PC-3 (cell line): ENCODE measurements around the gene MICU1. TPM values are rescaled to one million over a fixed set of nuclear protein-coding genes. Genes with fewer than 3 reads are reported as not detected.
"Not testable (repeated sequence)": the region's sequence is repeated elsewhere in the genome, so short reads cannot be mapped to it uniquely, and the experiment has no call there.

Experiments used
- ATAC-seq: fragments of 200-7000 bp; cut with Tn5 transposase; 2 replicates; pipeline ENCODE4 v1.9.1; 2020; ENCODE audit warnings: mild to moderate bottlenecking, moderate library complexity
- BruUV-seq: library from RNA; stranded (reverse); fragments of 400-500 nt; replicated peaks from 2 replicates; lab custom pipeline; 2021; lab: Mats Ljungman, UMichigan
- CTCF ChIA-PET: fragments of 300-600 bp; sonication (Branson Sonifier 250); formaldehyde crosslinking; loops from one replicate; lab custom pipeline; 2022; ENCODE audit warnings: antibody characterized with exemption; lab: Charles Lee
- POLR2A ChIA-PET: fragments of 300-600 bp; sonication (Branson Sonifier 250); formaldehyde crosslinking; loops from one replicate; lab custom pipeline; 2022; ENCODE audit warnings: antibody characterized with exemption; ENCODE audit not compliant: unreplicated experiment; lab: Charles Lee
- DNase-seq: peaks from one replicate; pipeline ENCODE4 v3.0.0-alpha.2; 2015
- H2AFZ ChIP-seq: fragments of 300-600 bp; sonication (generic); 2 replicates; pipeline ENCODE4 v1.6.0; 2016; ENCODE audit warnings: antibody characterized with exemption, low read length
- H3F3A ChIP-seq: fragments of 300-600 bp; sonication (generic); one replicate; pipeline ENCODE4 v1.6.0; 2017; ENCODE audit warnings: antibody characterized with exemption, low read length, control low read depth, mild to moderate bottlenecking; ENCODE audit not compliant: unreplicated experiment
- H3K27ac ChIP-seq: fragments of 300-600 bp; sonication (generic); 2 replicates; pipeline ENCODE4 v1.5.1; 2016; ENCODE audit warnings: mild to moderate bottlenecking, low read length
- H3K27me3 ChIP-seq: fragments of 300-600 bp; sonication (generic); 2 replicates; pipeline ENCODE4 v1.6.1; 2016; ENCODE audit warnings: low read length, mixed read lengths
- H3K36me3 ChIP-seq: fragments of 300-600 bp; sonication (generic); 2 replicates; pipeline ENCODE4 v1.6.1; 2016; ENCODE audit warnings: low read depth, mixed run types, low read length, mixed read lengths
- H3K4me1 ChIP-seq: fragments of 300-600 bp; sonication (generic); 2 replicates; pipeline ENCODE4 v1.5.1; 2016; ENCODE audit warnings: low read length; ENCODE audit not compliant: insufficient read depth
- H3K4me2 ChIP-seq: fragments of 300-600 bp; sonication (generic); 2 replicates; pipeline ENCODE4 v1.6.0; 2016; ENCODE audit warnings: low read length
- H3K4me3 ChIP-seq: fragments of 300-600 bp; sonication (generic); 2 replicates; pipeline ENCODE4 v1.5.1; 2016; ENCODE audit warnings: mild to moderate bottlenecking, low read length, mixed read lengths
- H3K79me2 ChIP-seq: fragments of 300-600 bp; sonication (generic); 2 replicates; pipeline ENCODE4 v1.6.1; 2017; ENCODE audit warnings: low read length, mixed read lengths
- H3K9ac ChIP-seq: fragments of 300-600 bp; sonication (generic); 2 replicates; pipeline ENCODE4 v1.6.0; 2016; ENCODE audit warnings: mild to moderate bottlenecking, low read length
- H3K9me2 ChIP-seq: fragments of 300-600 bp; sonication (generic); replicated peaks from 2 replicates; pipeline ENCODE4 v1.6.1; 2016; ENCODE audit warnings: mixed run types, low read length, mixed read lengths
- H3K9me3 ChIP-seq: fragments of 300-600 bp; sonication (generic); 2 replicates; pipeline ENCODE4 v1.6.1; 2016; ENCODE audit warnings: low read length, mixed read lengths
- H4K20me1 ChIP-seq: fragments of 300-600 bp; sonication (generic); 2 replicates; pipeline ENCODE4 v1.6.1; 2016; ENCODE audit warnings: low read length, mixed read lengths
- EZH2 ChIP-seq: fragments of 300-600 bp; sonication (generic); IDR thresholded peaks from one replicate; pipeline ENCODE4 v1.6.1; 2017; ENCODE audit warnings: antibody characterized with exemption, mild to moderate bottlenecking, low read length; ENCODE audit not compliant: unreplicated experiment
- EZH2phosphoT487 ChIP-seq: fragments of 300-600 bp; sonication (generic); IDR thresholded peaks from 2 replicates; pipeline ENCODE4 v1.6.1; 2018; ENCODE audit warnings: mild to moderate bottlenecking, antibody characterized with exemption, low read length, borderline replicate concordance
- intact Hi-C: fragments of 100-400 bp; cut with micrococcal nuclease; formaldehyde crosslinking; loops from 2 replicates; pipeline ENCODE4 v1.9.0; 2023
- total RNA-seq: library from RNA; depleted of rRNA; stranded (reverse); fragments of >200 nt; gene quantifications from 2 replicates; pipeline ENCODE4 v1.2.3, GENCODE V29; 2014
- TF ChIP-seq, protein P1 (sequence below): fragments of 300-600 bp; sonication (generic); conservative IDR thresholded peaks from 2 replicates; pipeline ENCODE4 v1.5.1; 2017; ENCODE audit warnings: antibody characterized with exemption, low read depth, mild to moderate bottlenecking, low read length

The MICU1 gene
- total RNA-seq, 1 experiment from 2014 or later, result 19.8 TPM

DNA sequence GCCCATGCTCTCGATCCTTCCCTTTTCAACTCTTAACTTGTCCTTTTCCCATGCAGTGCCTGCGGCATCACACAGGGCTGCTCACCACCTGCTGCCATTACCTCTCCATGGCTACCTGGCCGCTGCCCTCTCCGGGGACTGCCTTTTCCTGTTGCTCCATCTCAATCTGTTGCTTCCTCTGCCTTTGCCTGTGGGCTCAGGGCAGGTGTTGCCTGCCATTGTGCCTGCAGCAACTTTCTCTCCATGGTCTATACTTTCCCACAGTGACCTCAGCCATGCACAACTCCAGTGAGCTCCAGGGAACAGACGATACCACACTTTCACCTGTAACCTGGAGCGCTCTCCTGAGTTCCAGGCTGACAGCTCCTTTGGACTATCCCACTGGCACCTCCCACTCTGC is 274.4 kb downstream of the MICU1 start:
- CTCF ChIA-PET, result no interaction called here
- Histone ChIP-seq H3K4me3 (no peak overlapping the region), H3K9ac (no peak overlapping the region), H3K36me3 (no peaks in the 10 kb centered on the region), H3K27ac (no peak overlapping the region), H2AFZ (no peak overlapping the region), H3K9me2 (no peaks in the 10 kb centered on the region), H4K20me1 (no peaks in the 10 kb centered on the region), H3K4me1 (peaks cover 9% of the 10 kb centered on the region), H3K27me3 (no peaks in the 10 kb centered on the region), H3F3A (no peaks in the 10 kb centered on the region), H3K9me3 (no peaks in the 10 kb centered on the region), H3K79me2 (peaks cover 37% of the 10 kb centered on the region), H3K4me2 (no peak overlapping the region)
- DNase-seq, result no peak
- intact Hi-C loops, result no loop called here
- no peak for TF ChIP-seq EZH2phosphoT487
- TF ChIP-seq, protein P1, sequence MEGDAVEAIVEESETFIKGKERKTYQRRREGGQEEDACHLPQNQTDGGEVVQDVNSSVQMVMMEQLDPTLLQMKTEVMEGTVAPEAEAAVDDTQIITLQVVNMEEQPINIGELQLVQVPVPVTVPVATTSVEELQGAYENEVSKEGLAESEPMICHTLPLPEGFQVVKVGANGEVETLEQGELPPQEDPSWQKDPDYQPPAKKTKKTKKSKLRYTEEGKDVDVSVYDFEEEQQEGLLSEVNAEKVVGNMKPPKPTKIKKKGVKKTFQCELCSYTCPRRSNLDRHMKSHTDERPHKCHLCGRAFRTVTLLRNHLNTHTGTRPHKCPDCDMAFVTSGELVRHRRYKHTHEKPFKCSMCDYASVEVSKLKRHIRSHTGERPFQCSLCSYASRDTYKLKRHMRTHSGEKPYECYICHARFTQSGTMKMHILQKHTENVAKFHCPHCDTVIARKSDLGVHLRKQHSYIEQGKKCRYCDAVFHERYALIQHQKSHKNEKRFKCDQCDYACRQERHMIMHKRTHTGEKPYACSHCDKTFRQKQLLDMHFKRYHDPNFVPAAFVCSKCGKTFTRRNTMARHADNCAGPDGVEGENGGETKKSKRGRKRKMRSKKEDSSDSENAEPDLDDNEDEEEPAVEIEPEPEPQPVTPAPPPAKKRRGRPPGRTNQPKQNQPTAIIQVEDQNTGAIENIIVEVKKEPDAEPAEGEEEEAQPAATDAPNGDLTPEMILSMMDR, result no peak
- TF ChIP-seq EZH2, result no peak
- no peak for ATAC-seq
- POLR2A ChIA-PET, result no interaction called here
- no TSS peak for BruUV-seq

DNA sequence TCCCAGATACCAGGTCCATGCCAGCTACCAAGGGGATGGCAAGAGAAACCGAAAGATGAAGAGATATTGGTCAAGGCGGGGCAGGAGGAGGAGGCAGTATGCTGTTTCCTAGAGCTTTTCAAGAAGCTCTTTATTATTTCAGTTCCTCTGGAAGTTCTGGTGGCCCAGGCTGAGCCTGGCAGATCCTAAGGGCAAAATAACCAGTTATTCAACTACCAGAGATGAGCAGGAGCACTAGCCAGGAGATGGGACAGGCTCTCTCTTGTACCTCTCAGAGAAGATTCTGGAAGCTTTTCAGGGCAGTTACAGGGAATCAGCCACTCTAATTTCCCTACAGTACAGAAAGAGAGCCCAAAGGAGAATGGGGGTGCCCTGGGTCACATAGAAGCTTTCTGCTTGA is 276.4 kb downstream of the MICU1 start:
- H3K4me1 ChIP-seq, result peaks cover 9% of the 10 kb centered on the region
- DNase-seq (no peak), ATAC-seq (no peak)
- no peaks in the 10 kb centered on the region for H3F3A ChIP-seq
- H2AFZ ChIP-seq, result no peak overlapping the region
- no TSS peak for BruUV-seq
- H3K36me3 ChIP-seq, result no peaks in the 10 kb centered on the region
- H3K4me3 ChIP-seq, result no peak overlapping the region
- intact Hi-C loops, result no loop called here
- TF ChIP-seq EZH2phosphoT487 (no peak), EZH2 (no peak)
- TF ChIP-seq, protein P1, result no peak
- no peaks in the 10 kb centered on the region for H3K9me3 ChIP-seq
- no peak overlapping the region for H3K9ac ChIP-seq
- CTCF ChIA-PET, result no interaction called here
- no peaks in the 10 kb centered on the region for H4K20me1 ChIP-seq
- H3K27me3 ChIP-seq, result no peaks in the 10 kb centered on the region
- no peaks in the 10 kb centered on the region for H3K9me2 ChIP-seq
- no peak overlapping the region for H3K27ac ChIP-seq
- H3K4me2 ChIP-seq, result no peak overlapping the region
- peaks cover 37% of the 10 kb centered on the region for H3K79me2 ChIP-seq
- POLR2A ChIA-PET, result no interaction called here

DNA sequence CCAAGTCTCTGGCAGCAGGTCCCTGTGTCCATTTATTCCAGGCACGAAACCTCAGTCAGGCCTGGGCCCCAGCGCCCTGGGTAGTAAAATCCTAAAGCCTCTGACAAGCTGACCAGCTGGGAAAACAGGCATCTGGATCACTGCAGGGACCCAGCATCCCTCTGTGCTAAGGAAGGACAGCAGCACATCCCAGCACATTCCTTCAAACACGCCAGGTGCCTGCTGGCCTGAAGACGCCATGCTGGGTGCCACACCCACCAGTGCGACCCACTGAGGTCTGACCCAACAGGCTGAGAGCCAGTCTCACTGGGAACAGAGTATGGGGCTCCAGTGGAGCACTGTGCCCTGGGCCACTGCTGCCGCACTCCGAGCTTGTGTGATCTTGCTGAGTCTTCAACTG is 277.6 kb downstream of the MICU1 start:
- Histone ChIP-seq H4K20me1 (no peaks in the 10 kb centered on the region), H3K4me3 (no peak overlapping the region), H3F3A (no peaks in the 10 kb centered on the region), H3K36me3 (no peaks in the 10 kb centered on the region), H3K9me2 (no peaks in the 10 kb centered on the region), H3K9me3 (no peaks in the 10 kb centered on the region), H3K27me3 (no peaks in the 10 kb centered on the region), H3K79me2 (peaks cover 27% of the 10 kb centered on the region), H2AFZ (no peak overlapping the region), H3K4me2 (no peak overlapping the region), H3K27ac (no peak overlapping the region), H3K4me1 (peaks cover 5% of the 10 kb centered on the region), H3K9ac (no peak overlapping the region)
- CTCF ChIA-PET, result no interaction called here
- TF ChIP-seq EZH2, result no peak
- TF ChIP-seq, protein P1, result no peak
- no peak for TF ChIP-seq EZH2phosphoT487
- DNase-seq (no peak), ATAC-seq (no peak)
- intact Hi-C loops, result no loop called here
- POLR2A ChIA-PET, result no interaction called here
- no TSS peak for BruUV-seq

DNA sequence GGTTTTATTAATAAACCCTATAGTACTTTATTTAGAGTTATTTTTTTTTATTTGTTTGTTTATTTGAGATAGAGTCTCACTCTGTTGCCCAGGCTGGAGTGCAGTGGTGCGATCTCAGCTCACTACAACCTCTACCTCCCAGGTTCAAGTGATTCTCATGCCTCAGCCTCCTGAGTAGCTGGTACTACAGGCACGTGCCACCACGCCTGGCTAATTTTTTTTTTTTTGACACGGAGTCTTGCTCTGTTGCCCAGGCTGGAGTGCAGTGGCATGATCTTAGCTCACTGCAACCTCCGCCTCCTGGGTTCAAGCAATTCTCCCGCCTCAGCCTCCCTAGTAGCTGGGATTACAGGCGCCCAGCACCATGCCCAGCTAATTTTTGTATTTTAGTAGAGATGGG is 279.8 kb downstream of the MICU1 start:
- H3K4me2 ChIP-seq, H3K4me1 ChIP-seq, H3K27me3 ChIP-seq, DNase-seq, H3F3A ChIP-seq, CTCF ChIA-PET, H3K27ac ChIP-seq, H3K9me3 ChIP-seq, H3K9ac ChIP-seq, H3K79me2 ChIP-seq, ATAC-seq, H2AFZ ChIP-seq, H3K9me2 ChIP-seq, BruUV-seq, H4K20me1 ChIP-seq, POLR2A ChIA-PET, H3K36me3 ChIP-seq, intact Hi-C loops, H3K4me3 ChIP-seq: not testable (repeated sequence)
